ENCODE data around the gene TAPT1.

TAPT1 gene

GRCh38 chr4:16225863-16226815 lies at the start of gene TAPT1:
TSS of gene TAPT1 (minus strand) at chr4:16226471. CDS start at chr4:16226457, 14 bp downstream.
- peak; percentile 67 for DNase-seq (ENCODE audit: low read depth)

GRCh38 chr4:16271411-16271810 lies 45.1 kb upstream of the TAPT1 start:
- DNase-seq (ENCODE audit: low read depth): no peak

- DNase-seq (ENCODE audit: low read depth): peak; percentile 25
Measured at GRCh38 chr4:16270454-16271328, 44.4 kb upstream of the TAPT1 start.

- peak; percentile 95 for DNase-seq (ENCODE audit: low read depth)
Measured at GRCh38 chr4:16269742-16270453, 43.6 kb upstream of the TAPT1 start.

- no peak for DNase-seq (ENCODE audit: low read depth)
Measured at GRCh38 chr4:16269240-16269639, 43.0 kb upstream of the TAPT1 start.

- no peak for DNase-seq (ENCODE audit: low read depth)
Measured at GRCh38 chr4:16268290-16268689, 42.0 kb upstream of the TAPT1 start.

GRCh38 chr4:16267639-16268038 lies 41.4 kb upstream of the TAPT1 start:
- DNase-seq (ENCODE audit: low read depth): no peak

- DNase-seq (ENCODE audit: low read depth): no peak
Measured at GRCh38 chr4:16265820-16266219, 39.5 kb upstream of the TAPT1 start.

GRCh38 chr4:16264798-16265197 lies 38.5 kb upstream of the TAPT1 start:
- peak; percentile 70 for DNase-seq (ENCODE audit: low read depth)

GRCh38 chr4:16263056-16263455 lies 36.8 kb upstream of the TAPT1 start:
- no peak for DNase-seq (ENCODE audit: low read depth)

- DNase-seq (ENCODE audit: low read depth): no peak
Measured at GRCh38 chr4:16262188-16262587, 35.9 kb upstream of the TAPT1 start.

GRCh38 chr4:16261313-16261878 lies 35.1 kb upstream of the TAPT1 start:
- no peak for DNase-seq (ENCODE audit: low read depth)

- no peak for DNase-seq (ENCODE audit: low read depth)
Measured at GRCh38 chr4:16259889-16260246, 33.6 kb upstream of the TAPT1 start.

GRCh38 chr4:16259241-16259888 lies 33.1 kb upstream of the TAPT1 start:
- no peak for DNase-seq (ENCODE audit: low read depth)

GRCh38 chr4:16257611-16258010 lies 31.3 kb upstream of the TAPT1 start:
- no peak for DNase-seq (ENCODE audit: low read depth)

- no peak for DNase-seq (ENCODE audit: low read depth)
Measured at GRCh38 chr4:16256343-16256742, 30.1 kb upstream of the TAPT1 start.

- DNase-seq (ENCODE audit: low read depth): no peak
Measured at GRCh38 chr4:16255730-16256129, 29.5 kb upstream of the TAPT1 start.

- peak; percentile 91 for DNase-seq (ENCODE audit: low read depth)
Measured at GRCh38 chr4:16253127-16253960, 27.1 kb upstream of the TAPT1 start.

GRCh38 chr4:16250661-16251365 lies 24.5 kb upstream of the TAPT1 start:
- DNase-seq (ENCODE audit: low read depth): peak; percentile 32

- no peak for DNase-seq (ENCODE audit: low read depth)
Measured at GRCh38 chr4:16248605-16249004, 22.3 kb upstream of the TAPT1 start.

Data from ELR (cell line).